ENCODE data around the gene KERA.
"Not testable (repeated sequence)": the region's sequence is repeated elsewhere in the genome, so short reads cannot be mapped to it uniquely, and the experiment has no call there.

The KERA gene

GRCh38 chr12:91094032-91094662, 36.3 kb upstream of the KERA start:
- H3K9me3 ChIP-seq: no peaks in the 10 kb centered on the region
- no peaks in the 10 kb centered on the region; the same call in 1 of the 2 replicates for H3K4me1 ChIP-seq
- no peak for TF ChIP-seq CTCF (IDR thresholded peaks at IDR 0.05; ENCODE audit: low read depth, low read length)
- H3K27me3 ChIP-seq: no peaks in the 10 kb centered on the region
- no peak for DNase-seq
- no peaks in the 10 kb centered on the region for H3K36me3 ChIP-seq
- H3K4me3 ChIP-seq (ENCODE audit: low read depth, low read length): no peak overlapping the region

- Histone ChIP-seq H3K27me3 (no peaks in the 10 kb centered on the region), H3K36me3 (no peaks in the 10 kb centered on the region), H3K4me3 (ENCODE audit: low read depth, low read length) (no peak overlapping the region), H3K9me3 (no peaks in the 10 kb centered on the region), H3K4me1 (no peaks in the 10 kb centered on the region)
- no peak for DNase-seq
- TF ChIP-seq CTCF (IDR thresholded peaks at IDR 0.05; ENCODE audit: low read depth, low read length): no peak
Measured at GRCh38 chr12:91093341-91093740, 35.5 kb upstream of the KERA start.

- Histone ChIP-seq H3K9me3 (no peaks in the 10 kb centered on the region), H3K4me3 (ENCODE audit: low read depth, low read length) (no peak overlapping the region), H3K36me3 (no peaks in the 10 kb centered on the region), H3K4me1 (no peaks in the 10 kb centered on the region), H3K27me3 (no peaks in the 10 kb centered on the region)
- TF ChIP-seq CTCF (IDR thresholded peaks at IDR 0.05; ENCODE audit: low read depth, low read length): no peak
- DNase-seq: no peak
Measured at GRCh38 chr12:91091916-91092715, 34.3 kb upstream of the KERA start.

- not testable (repeated sequence) for H3K27me3 ChIP-seq; H3K4me3 ChIP-seq (ENCODE audit: low read depth, low read length); H3K9me3 ChIP-seq; H3K4me1 ChIP-seq; H3K36me3 ChIP-seq; DNase-seq
Measured at GRCh38 chr12:91089953-91090352, 32.1 kb upstream of the KERA start.

- H3K4me1 ChIP-seq: no peaks in the 10 kb centered on the region
- no peaks in the 10 kb centered on the region for H3K36me3 ChIP-seq
- DNase-seq: no peak
- TF ChIP-seq CTCF (IDR thresholded peaks at IDR 0.05; ENCODE audit: low read depth, low read length): no peak
- H3K4me3 ChIP-seq (ENCODE audit: low read depth, low read length): no peak overlapping the region
- H3K9me3 ChIP-seq: no peaks in the 10 kb centered on the region
- H3K27me3 ChIP-seq: no peaks in the 10 kb centered on the region
Measured at GRCh38 chr12:91080041-91080440, 22.2 kb upstream of the KERA start.

GRCh38 chr12:91078501-91078900, 20.7 kb upstream of the KERA start:
- Histone ChIP-seq H3K27me3 (no peaks in the 10 kb centered on the region), H3K36me3 (no peaks in the 10 kb centered on the region), H3K4me1 (no peaks in the 10 kb centered on the region), H3K4me3 (ENCODE audit: low read depth, low read length) (no peak overlapping the region), H3K9me3 (no peaks in the 10 kb centered on the region)
- no peak for TF ChIP-seq CTCF (IDR thresholded peaks at IDR 0.05; ENCODE audit: low read depth, low read length)
- DNase-seq: no peak
